Lower leg skin (tissue), 4 donors: ENCODE measurements around the gene GAK. TPM values are rescaled to one million over a fixed set of nuclear protein-coding genes. Genes with fewer than 3 reads are reported as not detected.

Experiments used
- DNase-seq, 2 donors: peaks; one replicate each; pipeline ENCODE4 v3.0.0-alpha.2; 2019; ENCODE audit warnings: low spot score in 2 of 2
- H3K4me3 ChIP-seq: fragments of 200-600 bp; sonication (generic); 2 replicates; pipeline ENCODE4 v1.5.1; 2017; ENCODE audit warnings: mild to moderate bottlenecking, low read depth; ENCODE audit not compliant: poor library complexity, severe bottlenecking
- CTCF ChIP-seq, 3 donors: fragments of 450-650 bp; IDR thresholded peaks; one replicate each; pipeline ENCODE4 v1.5.1; 2016; ENCODE audit warnings: antibody characterized with exemption in 3 of 3, mild to moderate bottlenecking in 3 of 3, moderate library complexity in 2 of 3
- POLR2A ChIP-seq, 2 donors: fragments of 450-650 bp; IDR thresholded peaks; one replicate each; pipeline ENCODE4 v1.6.1; 2016 to 2017; ENCODE audit warnings: antibody characterized with exemption in 2 of 2, mild to moderate bottlenecking in 1 of 2, moderate library complexity in 1 of 2
- WGBS, 2 donors: methylation state at CpG; one replicate each; pipeline ENCODE4 v1.1.5; 2018; 5-methylcytosine and 5-hydroxymethylcytosine counted together
- intact Hi-C: fragments of 100-400 bp; cut with DNase I; formaldehyde crosslinking; loops from one replicate; pipeline ENCODE4 v1.15.0; 2023; ENCODE audit warnings: low total_unique reads
- total RNA-seq, 4 donors: library from RNA; depleted of rRNA; stranded (reverse); fragments of >200 nt; gene quantifications; one replicate each; pipeline ENCODE4 v1.1.0, GENCODE V29; 2016

The GAK gene
- total RNA-seq, 4 donors from 2014 or later, result 94.7 to 154 (median 108) TPM

- H3K4me3 ChIP-seq, result no peak overlapping the region
- no peak for TF ChIP-seq CTCF (IDR thresholded peaks at IDR 0.05)
- no peak for TF ChIP-seq POLR2A (IDR thresholded peaks at IDR 0.05)
- intact Hi-C loops, result no loop called here
- 96 to 97% methylated on average over 18 to 22 of the region's 26 CpGs for WGBS, 2 donors
- no peak for DNase-seq
Measured at GRCh38 chr4:883377-884095, 48.6 kb downstream of the GAK start.

- TF ChIP-seq CTCF (IDR thresholded peaks at IDR 0.05), result no peak
- no peak for TF ChIP-seq POLR2A (IDR thresholded peaks at IDR 0.05)
- intact Hi-C loops, result no loop called here
- no peak for DNase-seq
- no peak overlapping the region for H3K4me3 ChIP-seq
- 94% methylated on average over 21 to 22 of the region's 22 CpGs for WGBS, 2 donors
Measured at GRCh38 chr4:882646-883045, 49.5 kb downstream of the GAK start.

- no peak overlapping the region for H3K4me3 ChIP-seq
- DNase-seq, result no peak
- 94 to 95% methylated on average over 27 to 31 of the region's 34 CpGs for WGBS, 2 donors
- intact Hi-C loops, result no loop called here
- TF ChIP-seq CTCF (IDR thresholded peaks at IDR 0.05) (no peak), POLR2A (IDR thresholded peaks at IDR 0.05) (no peak)
Measured at GRCh38 chr4:881709-882108, 50.4 kb downstream of the GAK start.

- DNase-seq, result no peak
- 88 to 93% methylated on average over 16 to 17 of the region's 17 CpGs for WGBS, 2 donors
- intact Hi-C loops, result no loop called here
- TF ChIP-seq POLR2A (IDR thresholded peaks at IDR 0.05) (no peak), CTCF (IDR thresholded peaks at IDR 0.05) (no peak)
- H3K4me3 ChIP-seq, result no peak overlapping the region
Measured at GRCh38 chr4:880684-881405, 51.3 kb downstream of the GAK start.

GRCh38 chr4:879729-880077, 52.4 kb downstream of the GAK start:
- intact Hi-C loops, result no loop called here
- WGBS, 2 donors, result 84 to 92% methylated on average over 12 of the region's 12 CpGs
- no peak for DNase-seq
- no peak for TF ChIP-seq CTCF (IDR thresholded peaks at IDR 0.05)
- TF ChIP-seq POLR2A (IDR thresholded peaks at IDR 0.05), result no peak
- H3K4me3 ChIP-seq, result no peak overlapping the region
